Suprapubic skin (tissue), 4 donors: Measurements from ENCODE around the gene LRRC2. TPM values are rescaled to one million over a fixed set of nuclear protein-coding genes. Genes with fewer than 3 reads are reported as not detected.

Experiments
- DNase-seq, 2 donors: peaks; one replicate each; pipeline ENCODE4 v3.0.0-alpha.2; 2019; ENCODE audit warnings: low spot score in 2 of 2
- H3K27ac ChIP-seq: fragments of 200-600 bp; sonication (generic); one replicate; pipeline ENCODE4 v1.5.1; 2019
- H3K27me3 ChIP-seq: fragments of 200-600 bp; sonication (generic); one replicate; pipeline ENCODE4 v1.5.1; 2019
- H3K36me3 ChIP-seq: fragments of 200-600 bp; sonication (generic); one replicate; pipeline ENCODE4 v1.5.1; 2019
- H3K4me1 ChIP-seq: fragments of 200-600 bp; sonication (generic); one replicate; pipeline ENCODE4 v1.5.1; 2019
- H3K4me3 ChIP-seq: fragments of 200-600 bp; sonication (generic); one replicate; pipeline ENCODE4 v1.5.1; 2019; ENCODE audit warnings: mild to moderate bottlenecking
- H3K9me3 ChIP-seq: fragments of 200-600 bp; sonication (generic); one replicate; pipeline ENCODE4 v1.5.1; 2019
- CTCF ChIP-seq, 2 donors: fragments of 200-600 bp in 1 of 2; fragments of 450-650 bp in 1 of 2; sonication (generic) in 1 of 2; IDR thresholded peaks; one replicate each; pipeline ENCODE4 v1.5.1; 2016 to 2019; ENCODE audit warnings: antibody characterized with exemption in 2 of 2, mild to moderate bottlenecking in 1 of 2, moderate library complexity in 1 of 2
- EP300 ChIP-seq: sonication (generic); formaldehyde crosslinking; IDR thresholded peaks from one replicate; pipeline ENCODE4 v1.6.1; 2017; ENCODE audit warnings: antibody characterized with exemption
- POLR2A ChIP-seq, 2 donors: fragments of 450-650 bp; IDR thresholded peaks; one replicate each; pipeline ENCODE4 v1.6.1; 2017; ENCODE audit warnings: antibody characterized with exemption in 2 of 2, mild to moderate bottlenecking in 2 of 2, moderate library complexity in 2 of 2
- POLR2AphosphoS5 ChIP-seq, 3 donors: sonication (generic); formaldehyde crosslinking; IDR thresholded peaks; one replicate each; pipeline ENCODE4 v1.6.1; 2017; ENCODE audit warnings: antibody characterized with exemption in 3 of 3
- WGBS: methylation state at CpG from one replicate; pipeline ENCODE4 v1.1.5; 2018; 5-methylcytosine and 5-hydroxymethylcytosine counted together
- total RNA-seq, 4 donors: library from RNA; depleted of rRNA; stranded (reverse); fragments of >200 nt; gene quantifications; one replicate each; pipeline ENCODE4 v1.1.0, GENCODE V29; 2016

Gene LRRC2
- total RNA-seq, 4 donors from 2014 or later: 0.83 to 3.7 (median 2.6) TPM

GRCh38 chr3:46609944-46610722 is 44.0 kb upstream of the LRRC2 start:
- H3K27ac ChIP-seq: no peak overlapping the region
- WGBS: 59% methylated on average over 12 of the region's 12 CpGs
- H3K9me3 ChIP-seq: no peaks in the 10 kb centered on the region
- TF ChIP-seq POLR2AphosphoS5 (IDR thresholded peaks at IDR 0.05) (no peak), CTCF (IDR thresholded peaks at IDR 0.05) (no peak), EP300 (no peak), POLR2A (IDR thresholded peaks at IDR 0.05) (no peak)
- H3K36me3 ChIP-seq: no peaks in the 10 kb centered on the region
- peaks cover 40% of the 10 kb centered on the region for H3K4me1 ChIP-seq
- DNase-seq: no peak
- H3K27me3 ChIP-seq: no peaks in the 10 kb centered on the region
- no peak overlapping the region for H3K4me3 ChIP-seq

GRCh38 chr3:46609212-46609721 is 43.2 kb upstream of the LRRC2 start:
- H3K9me3 ChIP-seq: no peaks in the 10 kb centered on the region
- H3K27ac ChIP-seq: no peak overlapping the region
- no peaks in the 10 kb centered on the region for H3K27me3 ChIP-seq
- no peak for DNase-seq
- no peak overlapping the region for H3K4me3 ChIP-seq
- no peak for TF ChIP-seq POLR2A (IDR thresholded peaks at IDR 0.05)
- peak in 1 of 3 donors; percentile 44 for TF ChIP-seq POLR2AphosphoS5 (IDR thresholded peaks at IDR 0.05)
- TF ChIP-seq EP300: no peak
- no peak for TF ChIP-seq CTCF (IDR thresholded peaks at IDR 0.05)
- peaks cover 40% of the 10 kb centered on the region for H3K4me1 ChIP-seq
- WGBS: 58% methylated on average over 5 of the region's 5 CpGs
- H3K36me3 ChIP-seq: no peaks in the 10 kb centered on the region

GRCh38 chr3:46607603-46608028 is 41.5 kb upstream of the LRRC2 start:
- Histone ChIP-seq H3K27ac (peak overlapping the region; percentile 65), H3K27me3 (no peaks in the 10 kb centered on the region), H3K4me1 (peaks cover 36% of the 10 kb centered on the region), H3K9me3 (no peaks in the 10 kb centered on the region), H3K4me3 (no peak overlapping the region), H3K36me3 (no peaks in the 10 kb centered on the region)
- peak in 1 of 2 donors; percentile 80 for DNase-seq
- TF ChIP-seq POLR2A (IDR thresholded peaks at IDR 0.05) (no peak), EP300 (no peak), CTCF (IDR thresholded peaks at IDR 0.05) (peak in 1 of 2 donors; percentile 11), POLR2AphosphoS5 (IDR thresholded peaks at IDR 0.05) (peak in 2 of 3 donors; percentile 19 to 24)
- WGBS: 84% methylated on average over 5 of the region's 6 CpGs

GRCh38 chr3:46604127-46604526 is 38.0 kb upstream of the LRRC2 start:
- 92% methylated on average over 2 of the region's 2 CpGs for WGBS
- H3K27ac ChIP-seq: no peak overlapping the region
- H3K4me3 ChIP-seq: no peak overlapping the region
- no peak for TF ChIP-seq EP300
- TF ChIP-seq POLR2AphosphoS5 (IDR thresholded peaks at IDR 0.05): no peak
- TF ChIP-seq POLR2A (IDR thresholded peaks at IDR 0.05): no peak
- TF ChIP-seq CTCF (IDR thresholded peaks at IDR 0.05): no peak
- H3K27me3 ChIP-seq: no peaks in the 10 kb centered on the region
- no peak for DNase-seq
- H3K9me3 ChIP-seq: no peaks in the 10 kb centered on the region
- no peaks in the 10 kb centered on the region for H3K36me3 ChIP-seq
- peaks cover 12% of the 10 kb centered on the region for H3K4me1 ChIP-seq

GRCh38 chr3:46603446-46604046 is 37.4 kb upstream of the LRRC2 start:
- WGBS: 35% methylated on average over 1 of the region's 1 CpG
- no peaks in the 10 kb centered on the region for H3K27me3 ChIP-seq
- peaks cover 6% of the 10 kb centered on the region for H3K4me1 ChIP-seq
- no peak overlapping the region for H3K4me3 ChIP-seq
- DNase-seq: no peak
- H3K27ac ChIP-seq: no peak overlapping the region
- no peak for TF ChIP-seq POLR2A (IDR thresholded peaks at IDR 0.05)
- no peak for TF ChIP-seq CTCF (IDR thresholded peaks at IDR 0.05)
- TF ChIP-seq POLR2AphosphoS5 (IDR thresholded peaks at IDR 0.05): no peak
- TF ChIP-seq EP300: no peak
- no peaks in the 10 kb centered on the region for H3K36me3 ChIP-seq
- H3K9me3 ChIP-seq: no peaks in the 10 kb centered on the region
